DND-41 (cell line): Measurements from ENCODE around the gene PTPN4.

Experiments
- EZH2 ChIP-seq: IDR thresholded peaks from 3 replicates; pipeline ENCODE4 v1.6.1; 2012; ENCODE audit warnings: borderline replicate concordance, low read depth, mild to moderate bottlenecking, moderate library complexity, low read length, inconsistent platforms; ENCODE audit not compliant: severe bottlenecking
- TF ChIP-seq, protein P1 (sequence below): IDR thresholded peaks from 2 replicates; pipeline ENCODE4 v1.5.1; 2012; ENCODE audit warnings: borderline replicate concordance, low read length, moderate library complexity, mild to moderate bottlenecking; ENCODE audit not compliant: poor library complexity, severe bottlenecking; ENCODE audit errors: extremely low read depth

DNA sequence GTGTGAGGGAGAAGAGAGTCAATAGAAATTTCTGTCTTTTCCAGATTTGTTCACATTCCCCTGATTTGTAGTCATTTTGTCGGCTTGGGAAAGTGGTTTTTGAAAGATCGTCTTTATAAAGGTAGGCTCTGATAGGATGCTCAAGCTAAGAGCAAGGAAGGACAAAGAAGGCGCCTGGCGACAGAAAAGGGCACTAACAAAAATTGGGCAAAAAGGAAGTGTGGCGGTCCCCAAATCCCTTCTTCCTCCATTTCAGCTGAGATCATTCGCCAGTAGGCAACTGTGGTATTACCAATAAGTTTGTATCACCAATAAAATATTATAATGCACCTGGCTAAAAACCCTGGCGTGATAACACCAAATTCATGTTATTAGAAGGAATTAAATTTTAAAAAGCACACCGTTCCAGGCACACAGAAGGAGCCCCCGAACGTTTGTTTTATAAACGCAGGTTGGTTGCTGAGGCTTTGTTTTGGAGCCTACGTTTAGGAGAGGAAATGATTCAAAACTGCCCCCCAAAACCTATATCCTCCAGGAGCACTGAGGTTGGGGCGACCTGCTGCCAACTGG is 756 bp upstream of the PTPN4 start:
- TF ChIP-seq, protein P1, sequence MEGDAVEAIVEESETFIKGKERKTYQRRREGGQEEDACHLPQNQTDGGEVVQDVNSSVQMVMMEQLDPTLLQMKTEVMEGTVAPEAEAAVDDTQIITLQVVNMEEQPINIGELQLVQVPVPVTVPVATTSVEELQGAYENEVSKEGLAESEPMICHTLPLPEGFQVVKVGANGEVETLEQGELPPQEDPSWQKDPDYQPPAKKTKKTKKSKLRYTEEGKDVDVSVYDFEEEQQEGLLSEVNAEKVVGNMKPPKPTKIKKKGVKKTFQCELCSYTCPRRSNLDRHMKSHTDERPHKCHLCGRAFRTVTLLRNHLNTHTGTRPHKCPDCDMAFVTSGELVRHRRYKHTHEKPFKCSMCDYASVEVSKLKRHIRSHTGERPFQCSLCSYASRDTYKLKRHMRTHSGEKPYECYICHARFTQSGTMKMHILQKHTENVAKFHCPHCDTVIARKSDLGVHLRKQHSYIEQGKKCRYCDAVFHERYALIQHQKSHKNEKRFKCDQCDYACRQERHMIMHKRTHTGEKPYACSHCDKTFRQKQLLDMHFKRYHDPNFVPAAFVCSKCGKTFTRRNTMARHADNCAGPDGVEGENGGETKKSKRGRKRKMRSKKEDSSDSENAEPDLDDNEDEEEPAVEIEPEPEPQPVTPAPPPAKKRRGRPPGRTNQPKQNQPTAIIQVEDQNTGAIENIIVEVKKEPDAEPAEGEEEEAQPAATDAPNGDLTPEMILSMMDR = no peak
- no peak for TF ChIP-seq EZH2
